NCI-H1436 treated with DMSO at 0.1 percent for 48 hours (cell line): ENCODE data around the gene NCOR2.
"Not testable (repeated sequence)": the region's sequence is repeated elsewhere in the genome, so short reads cannot be mapped to it uniquely, and the experiment has no call there.

Experiments used
- DNase-seq: peaks from one replicate; lab custom pipeline; 2025; lab: John Stamatoyannopoulos, UW

NCOR2 gene

GRCh38 chr12:124599074-124599999 lies 31.9 kb upstream of the NCOR2 start:
- DNase-seq = no peak

GRCh38 chr12:124597041-124597440 lies 29.6 kb upstream of the NCOR2 start:
- DNase-seq = no peak

DNA sequence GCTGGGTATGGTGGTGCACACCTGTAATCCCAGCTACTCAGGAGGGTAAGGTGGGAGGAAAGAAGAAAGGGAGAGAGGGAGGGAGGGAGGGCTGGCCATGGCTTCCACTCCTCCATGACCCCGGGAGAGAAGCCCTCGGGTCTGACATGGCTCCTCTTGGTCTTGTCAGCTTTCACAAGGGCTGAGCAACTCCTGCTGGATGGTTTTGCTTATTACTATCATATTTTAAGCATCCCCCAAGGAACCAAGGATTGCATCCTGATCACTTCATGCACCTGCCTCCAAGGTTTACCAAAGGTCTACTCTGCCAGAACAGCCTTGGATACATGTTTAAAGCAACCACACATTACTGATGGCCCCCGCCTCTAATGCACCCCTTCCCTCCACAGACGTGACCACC lies 28.0 kb upstream of the NCOR2 start:
- no peak for DNase-seq

GRCh38 chr12:124594851-124595250 lies 27.4 kb upstream of the NCOR2 start:
- DNase-seq = no peak

- DNase-seq = no peak
Observed at GRCh38 chr12:124593851-124594401, 26.5 kb upstream of the NCOR2 start.

DNA sequence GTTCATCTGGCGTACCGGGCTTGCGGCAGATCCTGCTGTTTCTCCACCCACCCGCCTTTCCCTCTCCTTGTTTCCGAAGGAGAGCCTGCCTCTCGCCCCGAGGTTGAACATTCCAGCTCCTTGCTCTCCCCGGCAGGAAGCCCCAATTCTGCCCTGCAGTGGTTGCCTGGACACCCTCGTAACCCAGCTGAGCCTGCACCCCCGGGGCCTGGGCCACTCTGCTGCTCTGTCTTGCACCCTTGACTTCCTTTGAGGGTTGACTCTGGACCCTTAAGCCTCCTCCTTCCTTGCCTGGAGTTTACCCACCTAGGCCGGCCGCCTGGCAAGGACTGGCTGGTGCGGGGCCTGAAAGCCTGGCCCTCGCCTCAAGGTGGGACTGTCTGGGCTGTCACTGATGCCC lies 25.8 kb upstream of the NCOR2 start:
- DNase-seq = no peak

GRCh38 chr12:124592481-124593160 lies 25.2 kb upstream of the NCOR2 start:
- no peak for DNase-seq

DNA sequence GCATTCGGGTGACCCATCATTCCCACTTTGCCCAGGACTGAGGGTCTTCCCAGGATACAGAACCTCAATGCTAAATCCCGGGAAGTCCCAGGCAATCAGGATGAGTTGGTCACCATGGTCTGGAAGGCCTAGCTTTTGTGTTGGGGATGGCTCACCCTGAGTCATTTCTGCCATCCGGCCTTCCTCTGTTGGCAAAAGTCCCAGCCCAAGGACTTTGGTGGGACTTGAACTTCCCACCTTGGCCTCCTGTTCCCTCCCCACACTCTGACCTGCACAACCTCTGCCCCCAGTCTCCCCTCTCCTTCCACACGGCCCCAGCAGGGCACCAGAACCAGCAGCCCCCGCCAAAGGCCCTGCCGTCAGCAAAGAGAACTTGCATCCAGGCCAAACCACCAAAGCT lies 24.6 kb upstream of the NCOR2 start:
- no peak for DNase-seq

DNA sequence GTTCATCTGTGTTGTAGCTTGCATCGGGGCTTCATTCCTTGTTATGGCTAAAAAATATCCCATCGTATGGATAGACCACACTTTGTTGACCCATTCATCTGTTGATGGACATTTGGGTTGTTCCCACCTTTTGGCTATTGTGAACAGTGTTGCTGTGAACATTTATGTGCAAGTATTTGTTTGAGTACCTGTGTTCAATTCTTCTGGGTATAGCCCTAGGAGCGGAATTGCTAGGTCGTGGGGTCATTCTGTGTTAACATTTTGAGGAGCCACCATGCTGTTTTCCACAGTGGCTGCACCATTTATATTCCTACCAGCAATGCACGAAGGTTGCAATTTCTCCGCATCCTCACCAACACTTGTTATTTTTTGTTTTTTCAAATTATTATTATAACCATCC lies 23.0 kb upstream of the NCOR2 start:
- no peak for DNase-seq

- no peak for DNase-seq
Observed at GRCh38 chr12:124588751-124589267, 21.4 kb upstream of the NCOR2 start.

DNA sequence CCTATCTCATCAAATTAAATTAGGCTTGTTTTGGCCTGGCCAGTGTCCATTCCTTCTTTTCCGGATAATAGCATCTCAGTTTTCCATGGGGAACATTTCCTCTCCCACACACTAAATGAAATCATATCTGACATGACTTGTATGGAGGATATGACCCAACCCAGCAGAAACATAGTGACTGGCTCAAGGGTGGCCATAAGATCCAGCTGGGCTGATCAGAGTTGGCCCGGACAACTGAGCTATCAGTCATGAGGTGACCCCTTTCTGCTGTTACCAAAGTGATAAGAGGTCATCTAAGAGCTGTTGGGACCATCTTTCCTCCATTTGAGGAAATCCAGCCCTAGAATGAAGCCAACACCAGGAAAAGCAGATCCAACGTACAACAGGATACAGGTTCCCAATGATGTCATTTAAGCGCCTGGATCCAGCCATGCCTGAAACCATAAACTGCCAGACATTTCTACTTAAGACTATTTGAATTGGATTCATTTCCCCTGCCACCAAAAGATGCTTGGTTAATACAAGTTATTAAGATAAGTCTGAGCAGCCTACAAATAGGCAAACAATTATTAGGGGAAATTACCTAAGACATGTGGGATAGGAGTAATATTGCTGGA lies 20.7 kb upstream of the NCOR2 start:
- DNase-seq = no peak

DNA sequence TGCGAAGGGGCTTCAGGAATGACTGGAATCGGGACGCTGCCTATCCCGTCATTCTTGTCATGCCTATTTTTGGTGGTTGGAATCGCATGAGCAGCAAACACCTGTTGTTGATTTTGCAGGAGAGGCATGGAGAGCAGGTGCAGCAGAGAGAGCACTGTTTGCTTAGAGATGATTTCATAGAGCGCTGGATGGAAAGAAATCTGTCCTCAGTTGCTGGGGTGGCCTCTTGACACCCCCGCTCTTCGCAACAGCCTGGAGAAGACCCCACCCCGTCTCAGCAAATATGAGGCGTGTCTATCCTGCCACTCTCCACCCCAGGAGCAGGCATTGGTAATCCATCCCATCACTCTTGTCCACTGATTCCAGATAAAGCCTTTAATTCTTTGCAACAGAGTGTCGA lies 19.3 kb upstream of the NCOR2 start:
- peak; percentile 72 for DNase-seq

DNA sequence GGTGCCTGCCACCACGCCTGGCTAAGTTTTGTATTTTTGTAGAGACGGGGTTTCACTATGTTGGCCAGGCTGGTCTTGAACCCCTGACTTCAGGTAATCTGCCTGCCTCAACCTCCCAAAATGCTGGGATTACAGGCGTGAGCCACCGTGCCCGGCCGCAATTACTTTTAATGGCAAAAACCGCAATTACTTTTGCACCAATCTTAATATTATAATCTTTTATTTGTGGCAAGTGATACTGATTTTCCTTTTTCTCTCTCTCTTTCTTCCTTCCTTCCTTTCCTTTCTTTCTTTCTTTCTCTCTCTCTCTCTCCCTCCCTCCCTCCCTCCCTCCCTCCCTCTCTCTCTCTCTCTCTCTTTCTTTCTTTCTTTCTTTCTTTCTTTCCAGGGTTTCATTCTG lies 17.1 kb upstream of the NCOR2 start:
- not testable (repeated sequence) for DNase-seq

DNA sequence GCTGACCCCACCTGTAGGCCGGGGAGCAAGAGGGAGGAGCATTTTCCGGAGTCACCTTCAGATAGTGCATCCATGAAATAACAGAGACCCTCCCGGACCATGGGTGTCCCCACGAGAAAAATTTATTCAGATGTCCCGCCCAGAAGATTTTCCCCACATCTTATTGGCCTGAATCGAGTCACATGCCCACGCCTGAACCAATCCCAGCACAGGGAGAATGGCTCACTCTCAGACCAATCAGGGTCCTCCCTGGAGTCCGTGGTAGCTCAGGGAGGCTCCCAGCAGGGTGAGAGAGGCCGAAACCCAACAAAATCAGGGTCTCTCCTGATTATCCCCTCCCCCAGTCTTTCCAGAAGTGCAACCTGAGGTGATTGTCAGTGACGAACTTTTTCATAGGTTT lies 16.4 kb upstream of the NCOR2 start:
- no peak for DNase-seq

GRCh38 chr12:124582108-124582424 lies 14.7 kb upstream of the NCOR2 start:
- DNase-seq = no peak

- no peak for DNase-seq
Observed at GRCh38 chr12:124581307-124582107, 14.1 kb upstream of the NCOR2 start.

DNA sequence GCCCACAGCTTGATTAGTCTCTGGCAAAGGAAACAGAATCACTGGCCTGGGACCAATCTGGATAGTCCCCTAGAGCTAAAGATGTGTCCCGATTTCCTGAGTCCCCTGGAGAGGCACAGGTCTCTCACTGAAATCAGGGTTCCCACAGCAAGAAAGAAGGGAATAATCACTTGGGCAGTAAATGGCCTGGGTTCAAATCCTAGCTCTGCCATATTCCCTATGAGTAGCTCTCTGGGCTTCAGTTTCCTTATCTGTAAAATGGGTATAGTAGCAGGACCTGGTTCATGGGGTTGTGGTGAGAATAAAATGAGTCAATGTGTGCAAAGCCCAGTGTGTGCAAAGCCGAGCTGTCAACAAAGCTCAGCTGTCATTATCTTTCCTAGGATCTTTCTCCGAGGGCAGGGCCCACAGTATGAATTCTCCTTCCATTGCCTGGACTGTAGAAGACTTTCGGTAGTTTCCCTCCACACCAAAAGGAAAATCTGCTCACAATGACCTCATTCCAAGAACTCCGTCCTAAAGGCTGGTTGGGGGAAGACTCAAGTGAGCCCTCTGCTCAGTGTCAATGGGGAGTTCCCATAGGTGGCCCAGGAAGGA lies 12.6 kb upstream of the NCOR2 start:
- no peak for DNase-seq

- DNase-seq = no peak
Observed at GRCh38 chr12:124578854-124579253, 11.4 kb upstream of the NCOR2 start.

DNA sequence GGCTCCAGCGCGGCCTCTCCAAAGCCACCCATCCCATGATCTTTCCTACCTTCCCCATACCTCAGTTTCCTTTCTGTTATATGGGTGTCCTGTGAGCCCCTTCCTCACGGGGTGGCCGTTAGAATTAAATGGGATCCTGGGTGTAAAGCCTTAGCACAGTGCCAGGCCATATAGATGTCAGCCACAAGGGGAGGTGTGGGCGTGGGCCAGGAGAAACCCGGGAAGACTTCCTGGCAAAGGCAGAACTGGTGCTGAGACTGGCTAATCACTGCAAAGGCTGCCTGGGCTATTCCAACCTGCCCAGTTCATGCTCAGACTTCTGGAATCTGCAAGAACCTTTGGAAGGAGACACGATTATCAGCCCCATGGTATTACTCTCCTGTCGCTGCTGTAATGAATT lies 11.0 kb upstream of the NCOR2 start:
- DNase-seq = no peak

- no peak for DNase-seq
Observed at GRCh38 chr12:124577986-124578385, 10.6 kb upstream of the NCOR2 start.

- DNase-seq = no peak
Observed at GRCh38 chr12:124577374-124577773, 10.0 kb upstream of the NCOR2 start.
